Measurements from ENCODE around the gene APBB2. TPM values are rescaled to one million over a fixed set of nuclear protein-coding genes. Genes with fewer than 3 reads are reported as not detected.
"Not testable (repeated sequence)": the region's sequence is repeated elsewhere in the genome, so short reads cannot be mapped to it uniquely, and the experiment has no call there.

APBB2 gene
- polyA plus RNA-seq, 3 donors = 0.15 to 0.33 TPM; not detected in 1

DNA sequence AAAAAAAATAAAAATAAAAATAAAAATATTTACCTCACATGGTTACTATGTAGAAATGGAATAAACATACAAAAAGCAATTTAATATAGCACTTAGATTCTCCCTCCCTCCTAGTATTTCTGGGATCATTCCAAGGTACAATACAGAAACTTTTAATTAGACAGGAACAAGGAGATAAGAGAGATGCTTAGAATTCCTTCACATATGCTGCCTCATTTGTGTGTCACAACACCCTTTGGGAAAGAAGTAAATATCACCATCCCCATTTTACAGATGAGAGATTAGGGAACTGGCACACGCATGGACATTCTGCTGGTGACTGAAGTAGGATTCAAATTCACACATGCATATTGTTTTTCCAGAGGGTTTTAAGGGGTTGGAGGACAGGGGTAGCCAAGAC, 164.2 kb downstream of the APBB2 start:
- TF ChIP-seq, protein P1, sequence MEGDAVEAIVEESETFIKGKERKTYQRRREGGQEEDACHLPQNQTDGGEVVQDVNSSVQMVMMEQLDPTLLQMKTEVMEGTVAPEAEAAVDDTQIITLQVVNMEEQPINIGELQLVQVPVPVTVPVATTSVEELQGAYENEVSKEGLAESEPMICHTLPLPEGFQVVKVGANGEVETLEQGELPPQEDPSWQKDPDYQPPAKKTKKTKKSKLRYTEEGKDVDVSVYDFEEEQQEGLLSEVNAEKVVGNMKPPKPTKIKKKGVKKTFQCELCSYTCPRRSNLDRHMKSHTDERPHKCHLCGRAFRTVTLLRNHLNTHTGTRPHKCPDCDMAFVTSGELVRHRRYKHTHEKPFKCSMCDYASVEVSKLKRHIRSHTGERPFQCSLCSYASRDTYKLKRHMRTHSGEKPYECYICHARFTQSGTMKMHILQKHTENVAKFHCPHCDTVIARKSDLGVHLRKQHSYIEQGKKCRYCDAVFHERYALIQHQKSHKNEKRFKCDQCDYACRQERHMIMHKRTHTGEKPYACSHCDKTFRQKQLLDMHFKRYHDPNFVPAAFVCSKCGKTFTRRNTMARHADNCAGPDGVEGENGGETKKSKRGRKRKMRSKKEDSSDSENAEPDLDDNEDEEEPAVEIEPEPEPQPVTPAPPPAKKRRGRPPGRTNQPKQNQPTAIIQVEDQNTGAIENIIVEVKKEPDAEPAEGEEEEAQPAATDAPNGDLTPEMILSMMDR (IDR thresholded peaks at IDR 0.05) = no peak
- no peak overlapping the region for H3K4me3 Mint-ChIP-seq
- H3K36me3 Mint-ChIP-seq = no peaks in the 10 kb centered on the region
- Histone ChIP-seq H4K20me1 (ENCODE audit: insufficient read depth, low read length) (no peaks in the 10 kb centered on the region), H3K27ac (ENCODE audit: low read depth in 1 of 2, low read length in 2 of 2) (no peak overlapping the region), H3K4me1 (ENCODE audit: control insufficient read depth in 1 of 2, insufficient read depth in 2 of 2, low read length in 2 of 2) (no peaks in the 10 kb centered on the region), H3K4me2 (replicated peaks; ENCODE audit: extremely low read depth, low read length, poor library complexity, severe bottlenecking) (no peak overlapping the region), H3K79me2 (ENCODE audit: insufficient read depth, low read length) (no peaks in the 10 kb centered on the region), H3K36me3 (replicated peaks in 1 of 2; ENCODE audit: control insufficient read depth in 1 of 2, insufficient read depth in 2 of 2, low read length in 2 of 2) (no peaks in the 10 kb centered on the region), H3K4me3 (replicated peaks in 1 of 3; ENCODE audit: low read depth in 2 of 3, low read length in 3 of 3) (no peak overlapping the region), H3K9ac (ENCODE audit: insufficient read depth, low read length, poor library complexity, severe bottlenecking) (no peak overlapping the region), H3K27me3 (ENCODE audit: control insufficient read depth in 2 of 2, insufficient read depth in 2 of 2, low read length in 2 of 2) (no peaks in the 10 kb centered on the region), H3K9me3 (replicated peaks in 1 of 2; ENCODE audit: control insufficient read depth in 1 of 2, insufficient read depth in 1 of 2, low read length in 2 of 2) (peaks cover 0 to 11% of the 10 kb centered on the region in 2 donors), H2AFZ (ENCODE audit: insufficient read depth, low read depth, low read length, poor library complexity, severe bottlenecking) (no peak overlapping the region)
- peaks cover 0 to 2% (median 2%) of the 10 kb centered on the region in 3 donors for H3K27me3 Mint-ChIP-seq (ENCODE audit: low read depth in 3 of 3)
- DNase-seq = no peak
- H3K9me3 Mint-ChIP-seq = peaks cover 6 to 13% (median 10%) of the 10 kb centered on the region in 7 donors
- intact Hi-C loops (cut with micrococcal nuclease) = no loop called here
- no CpG with 5 or more reads among the region's 1 CpG for WGBS (ENCODE audit: insufficient coverage)
- no peak overlapping the region for H3K27ac Mint-ChIP-seq
- H3K4me1 Mint-ChIP-seq = peaks cover 4% of the 10 kb centered on the region

DNA sequence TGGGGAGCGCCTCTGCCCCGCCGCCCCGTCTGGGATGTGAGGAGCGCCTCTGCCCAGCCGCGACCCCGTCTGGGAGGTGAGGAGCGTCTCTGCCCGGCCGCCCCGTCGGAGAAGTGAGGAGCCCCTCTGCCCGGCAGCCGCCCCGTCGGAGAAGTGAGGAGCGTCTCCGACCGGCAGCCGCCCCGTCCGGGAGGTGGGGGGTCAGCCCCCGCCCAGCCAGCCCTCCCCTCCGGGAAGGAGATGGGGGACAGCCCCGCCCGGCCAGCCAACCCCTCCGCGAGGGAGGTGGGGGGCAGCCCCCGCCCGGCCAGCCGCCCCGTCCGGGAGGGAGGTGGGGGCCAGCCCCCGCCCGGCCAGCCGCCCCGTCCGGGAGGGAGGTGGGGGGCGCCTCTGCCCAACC, 165.2 kb downstream of the APBB2 start:
- over 99% methylated on average over 28 of the region's 40 CpGs for WGBS (ENCODE audit: insufficient coverage)
- H3K79me2 ChIP-seq (ENCODE audit: insufficient read depth, low read length); H3K4me3 ChIP-seq (replicated peaks in 1 of 3; ENCODE audit: low read depth in 2 of 3, low read length in 3 of 3); H3K27ac ChIP-seq (ENCODE audit: low read depth in 1 of 2, low read length in 2 of 2); H3K4me1 Mint-ChIP-seq; H3K36me3 Mint-ChIP-seq; H3K4me2 ChIP-seq (replicated peaks; ENCODE audit: extremely low read depth, low read length, poor library complexity, severe bottlenecking); intact Hi-C loops (cut with micrococcal nuclease); H3K27me3 Mint-ChIP-seq (ENCODE audit: low read depth in 3 of 3); H3K27ac Mint-ChIP-seq; H3K36me3 ChIP-seq (replicated peaks in 1 of 2; ENCODE audit: control insufficient read depth in 1 of 2, insufficient read depth in 2 of 2, low read length in 2 of 2); H3K4me1 ChIP-seq (ENCODE audit: control insufficient read depth in 1 of 2, insufficient read depth in 2 of 2, low read length in 2 of 2); H4K20me1 ChIP-seq (ENCODE audit: insufficient read depth, low read length); H3K4me3 Mint-ChIP-seq; H3K27me3 ChIP-seq (ENCODE audit: control insufficient read depth in 2 of 2, insufficient read depth in 2 of 2, low read length in 2 of 2); DNase-seq; H2AFZ ChIP-seq (ENCODE audit: insufficient read depth, low read depth, low read length, poor library complexity, severe bottlenecking); H3K9ac ChIP-seq (ENCODE audit: insufficient read depth, low read length, poor library complexity, severe bottlenecking): not testable (repeated sequence)
- H3K9me3 ChIP-seq (replicated peaks in 1 of 2; ENCODE audit: control insufficient read depth in 1 of 2, insufficient read depth in 1 of 2, low read length in 2 of 2) = peaks cover 4 to 12% of the 10 kb centered on the region in 2 donors
- H3K9me3 Mint-ChIP-seq = peaks cover 9 to 20% (median 16%) of the 10 kb centered on the region in 7 donors
